IPS DF 4.7 (cell line): ENCODE results near the gene BCL3.

ENCODE experiments used
- DNase-seq: peaks from one replicate; pipeline ENCODE4 v3.0.0-alpha.2; 2013; ENCODE audit warnings: low spot score; ENCODE audit errors: extremely low read depth

Gene BCL3

GRCh38 chr19:44741841-44742329, 6.6 kb upstream of the BCL3 start:
- no peak for DNase-seq

GRCh38 chr19:44742330-44743061, 6.0 kb upstream of the BCL3 start:
- no peak for DNase-seq

- no peak for DNase-seq
These were observed 3.6 kb upstream of the BCL3 start for GRCh38 chr19:44744871-44745332.

DNA sequence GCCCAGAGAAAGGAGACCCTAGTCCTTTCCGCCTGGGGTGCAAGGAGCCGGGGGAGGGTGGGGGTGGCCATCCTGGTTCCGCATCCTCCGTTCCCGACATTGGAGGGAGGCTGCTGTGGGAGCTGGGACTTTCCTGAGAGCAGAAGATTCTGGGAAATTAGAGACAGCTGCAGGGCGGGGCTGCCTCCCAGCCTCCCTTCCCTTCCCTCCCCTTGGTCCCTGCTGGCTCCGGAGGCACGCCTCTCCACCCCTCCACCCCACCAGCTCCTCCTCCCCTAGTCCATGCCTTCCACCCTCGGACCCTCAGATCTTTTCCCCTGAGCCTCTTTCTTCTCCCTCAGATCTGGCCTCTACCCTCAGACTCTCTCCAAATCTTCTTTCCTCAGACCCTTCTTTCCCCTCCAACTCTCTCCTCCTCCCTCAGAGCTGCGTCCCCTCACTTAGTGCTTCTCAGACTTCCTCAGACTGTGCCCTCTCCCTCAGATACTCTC, 3.1 kb upstream of the BCL3 start:
- no peak for DNase-seq

- no peak for DNase-seq
These were observed 2.5 kb upstream of the BCL3 start for GRCh38 chr19:44745887-44746600.

- DNase-seq, result no peak
These were observed 1.9 kb upstream of the BCL3 start for GRCh38 chr19:44746616-44746945.

DNA sequence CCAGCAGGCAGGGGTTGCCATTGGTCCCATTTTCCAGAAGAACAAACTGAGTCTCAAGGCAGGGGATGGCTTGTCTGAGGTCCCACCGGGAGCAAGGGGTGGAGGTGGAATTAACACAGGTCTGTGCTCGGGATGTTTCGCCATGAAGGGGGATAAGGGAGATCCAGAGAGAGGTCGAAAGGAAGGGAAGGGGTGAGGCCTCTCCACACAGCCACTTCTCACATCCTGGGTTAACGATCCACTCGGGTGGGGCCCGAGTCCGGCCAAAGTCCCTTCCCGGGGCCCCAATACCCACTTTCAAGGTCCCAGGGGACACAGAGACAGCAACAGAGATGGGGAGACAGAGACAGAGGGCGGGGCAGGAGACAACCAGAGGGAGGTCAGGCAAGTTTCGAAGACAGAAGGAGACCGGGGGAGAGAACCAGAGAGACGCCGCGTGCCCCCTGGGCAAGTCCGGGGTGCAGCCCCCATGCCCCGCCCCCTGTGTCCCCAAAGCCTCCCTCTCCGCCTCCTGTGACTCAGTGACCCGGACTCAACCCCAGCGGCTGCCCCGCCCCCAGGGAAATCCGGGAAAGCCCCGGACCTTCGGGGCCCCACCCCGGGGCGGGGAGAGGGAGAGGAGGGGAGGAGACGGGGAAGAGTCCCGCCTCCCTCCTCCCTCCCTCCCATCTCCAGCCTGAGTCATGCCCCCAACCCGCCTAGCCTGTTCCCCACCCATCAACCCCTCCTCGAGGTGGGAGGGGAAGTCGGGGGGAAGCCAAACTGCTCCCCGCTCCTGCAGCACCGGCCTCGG, 1.4 kb upstream of the BCL3 start:
- DNase-seq, result no peak

- DNase-seq, result no peak
These were observed 626 bp upstream of the BCL3 start for GRCh38 chr19:44747739-44748425.

DNA sequence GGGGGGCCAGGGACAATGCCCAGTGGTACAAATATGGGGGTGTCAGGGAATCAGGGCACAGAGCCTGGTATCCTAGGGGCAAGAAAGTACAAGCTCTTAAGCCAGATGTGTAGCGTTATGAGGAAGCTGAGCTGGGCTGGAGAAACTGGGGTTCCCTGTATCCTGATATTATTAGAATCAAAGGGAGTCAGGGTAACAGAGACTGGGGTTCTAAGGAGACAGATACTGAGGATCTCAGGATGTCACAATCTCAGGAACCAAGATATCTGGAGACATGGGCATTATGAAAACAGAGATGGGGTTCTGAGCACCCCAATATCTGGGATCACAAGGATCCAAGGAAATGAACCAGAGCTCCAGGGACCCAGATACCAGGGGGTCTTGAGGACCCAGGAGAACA, 784 bp downstream of the BCL3 start:
- no peak for DNase-seq

DNA sequence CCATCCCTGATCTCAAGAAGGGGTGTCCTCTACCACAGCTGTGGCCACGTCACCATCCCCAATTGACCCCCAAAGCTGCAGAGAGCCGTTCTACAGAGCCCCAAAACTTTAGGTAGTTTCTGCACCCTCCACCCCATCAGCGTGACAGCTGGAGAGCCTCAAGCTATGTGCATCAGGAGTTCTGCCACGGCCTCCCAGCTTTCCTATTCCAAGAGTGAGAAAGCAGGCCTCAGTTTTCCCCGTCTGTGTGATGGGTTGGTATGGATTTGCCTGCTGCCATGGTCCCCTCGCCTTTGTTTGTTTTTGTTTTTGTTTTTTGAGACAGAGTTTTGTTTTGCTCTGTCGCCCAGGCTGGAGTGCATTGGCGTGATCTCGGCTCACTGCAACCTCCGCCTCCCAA, 1.5 kb downstream of the BCL3 start:
- no peak for DNase-seq

GRCh38 chr19:44752123-44752815, 3.8 kb downstream of the BCL3 start:
- DNase-seq, result no peak

- DNase-seq, result no peak
These were observed 4.5 kb downstream of the BCL3 start for GRCh38 chr19:44752816-44753625.

- no peak for DNase-seq
These were observed 5.1 kb downstream of the BCL3 start for GRCh38 chr19:44753626-44753931.

- DNase-seq, result no peak
These were observed 5.6 kb downstream of the BCL3 start for GRCh38 chr19:44753932-44754749.

GRCh38 chr19:44754750-44755080, 6.2 kb downstream of the BCL3 start:
- DNase-seq, result no peak

GRCh38 chr19:44755219-44755618, 6.7 kb downstream of the BCL3 start:
- no peak for DNase-seq

DNA sequence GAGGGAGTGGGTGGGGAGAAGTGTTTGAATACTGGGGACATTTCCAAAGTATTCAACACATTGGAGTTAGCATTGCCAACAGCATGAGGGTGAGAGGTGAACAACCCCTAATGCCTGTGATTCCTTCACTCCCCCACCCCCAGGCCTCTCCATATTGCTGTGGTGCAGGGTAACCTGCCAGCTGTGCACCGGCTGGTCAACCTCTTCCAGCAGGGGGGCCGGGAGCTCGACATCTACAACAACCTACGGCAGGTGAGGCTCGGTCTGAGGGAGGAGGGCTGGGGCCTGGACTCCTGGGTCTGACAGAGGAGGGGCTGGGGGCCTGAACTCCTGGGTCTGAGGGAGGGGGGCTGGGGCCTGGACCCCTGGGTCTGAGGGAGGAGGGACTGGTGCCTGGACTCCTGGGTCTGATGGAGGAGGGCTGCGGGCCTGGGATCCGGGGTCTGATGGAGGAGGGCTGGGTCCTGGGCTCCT, 7.6 kb downstream of the BCL3 start:
- DNase-seq, result no peak

DNA sequence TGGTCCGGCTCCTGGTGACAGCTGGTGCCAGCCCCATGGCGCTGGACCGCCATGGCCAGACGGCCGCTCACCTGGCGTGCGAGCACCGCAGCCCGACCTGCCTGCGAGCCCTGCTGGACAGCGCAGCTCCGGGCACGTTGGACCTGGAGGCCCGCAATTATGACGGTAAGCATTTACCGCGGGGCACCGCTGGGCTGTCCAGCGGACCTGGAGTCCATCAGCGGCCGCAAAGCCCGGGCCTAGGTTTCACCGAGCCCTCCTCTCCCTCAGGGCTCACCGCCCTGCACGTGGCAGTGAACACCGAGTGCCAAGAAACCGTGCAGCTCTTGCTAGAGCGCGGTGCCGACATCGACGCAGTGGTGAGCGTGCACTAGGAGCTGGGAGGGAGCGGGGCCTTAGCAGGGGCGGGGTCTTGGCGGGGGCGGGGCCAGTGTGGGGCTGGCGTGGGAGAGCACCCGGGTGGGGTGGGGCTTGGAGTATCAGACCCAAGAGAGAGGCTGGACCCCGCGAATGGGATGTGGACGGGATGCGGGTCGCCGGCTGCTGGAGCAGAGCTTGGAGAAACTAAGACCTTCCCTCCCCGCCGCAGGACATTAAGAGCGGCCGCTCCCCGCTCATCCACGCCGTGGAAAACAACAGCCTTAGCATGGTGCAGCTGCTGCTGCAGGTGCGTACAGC, 8.7 kb downstream of the BCL3 start:
- no peak for DNase-seq
